Skeletal muscle tissue (tissue), 4 donors: ENCODE measurements around the gene ABCA1. TPM values are rescaled to one million over a fixed set of nuclear protein-coding genes. Genes with fewer than 3 reads are reported as not detected.
"Not testable (repeated sequence)": the region's sequence is repeated elsewhere in the genome, so short reads cannot be mapped to it uniquely, and the experiment has no call there.

ENCODE experiments used
- H3K27ac ChIP-seq: one replicate; pipeline ENCODE4 v1.7.0; 2013; ENCODE audit warnings: mild to moderate bottlenecking, low read depth, low read length, inconsistent platforms
- H3K27me3 ChIP-seq, 3 donors: one replicate each; pipeline ENCODE4 v1.7.0; 2013; ENCODE audit warnings: low read length in 3 of 3; ENCODE audit not compliant: control insufficient read depth in 3 of 3, insufficient read depth in 3 of 3
- H3K36me3 ChIP-seq, 3 donors: one replicate each; pipeline ENCODE4 v1.7.0; 2013; ENCODE audit warnings: low read length in 3 of 3; ENCODE audit not compliant: control insufficient read depth in 3 of 3, insufficient read depth in 3 of 3
- H3K4me1 ChIP-seq, 3 donors: one replicate each; pipeline ENCODE4 v1.7.0; 2013; ENCODE audit warnings: low read length in 3 of 3, mild to moderate bottlenecking in 3 of 3; ENCODE audit not compliant: control insufficient read depth in 3 of 3, insufficient read depth in 3 of 3
- H3K4me3 ChIP-seq, 3 donors: one replicate each; pipeline ENCODE4 v1.7.0; 2013; ENCODE audit warnings: low read length in 3 of 3
- H3K9ac ChIP-seq, 3 donors: one replicate each; pipeline ENCODE4 v1.7.0; 2013; ENCODE audit warnings: low read length in 3 of 3, mild to moderate bottlenecking in 3 of 3, moderate library complexity in 2 of 3, low read depth in 1 of 3
- H3K9me3 ChIP-seq, 3 donors: one replicate each; pipeline ENCODE4 v1.7.0; 2013; ENCODE audit warnings: low read length in 3 of 3; ENCODE audit not compliant: control insufficient read depth in 3 of 3
- total RNA-seq: library from RNA; depleted of rRNA; stranded (reverse); fragments of >200 nt; gene quantifications from one replicate; pipeline ENCODE4 v1.2.3, GENCODE V29; 2014
- donor health status: Osteomylitis.

ABCA1 gene
- total RNA-seq, 1 donor from 2014 or later = 33.9 TPM

GRCh38 chr9:104931256-104931655, 3.3 kb upstream of the ABCA1 start:
- H3K4me3 ChIP-seq = no peak overlapping the region
- no peaks in the 10 kb centered on the region for H3K36me3 ChIP-seq
- H3K9me3 ChIP-seq = no peaks in the 10 kb centered on the region
- H3K4me1 ChIP-seq = peaks cover 3 to 8% (median 7%) of the 10 kb centered on the region in 3 donors
- no peak overlapping the region for H3K27ac ChIP-seq
- no peaks in the 10 kb centered on the region for H3K27me3 ChIP-seq
- no peak overlapping the region for H3K9ac ChIP-seq

GRCh38 chr9:104927216-104927911, 591 bp downstream of the ABCA1 start:
- no peaks in the 10 kb centered on the region for H3K9me3 ChIP-seq
- H3K27me3 ChIP-seq = no peaks in the 10 kb centered on the region
- peaks cover 0 to 6% (median 3%) of the 10 kb centered on the region in 3 donors for H3K36me3 ChIP-seq
- peak overlapping the region; percentile 96 for H3K27ac ChIP-seq
- H3K4me3 ChIP-seq = peak overlapping the region; percentile 85 to 99 (median 91)
- peaks cover 22 to 41% (median 40%) of the 10 kb centered on the region in 3 donors for H3K4me1 ChIP-seq
- peak overlapping the region; percentile 98 to 99 (median 99) for H3K9ac ChIP-seq

GRCh38 chr9:104923740-104924139, 4.2 kb downstream of the ABCA1 start:
- Histone ChIP-seq H3K9me3 (no peaks in the 10 kb centered on the region), H3K9ac (peak overlapping the region in 1 of 3 donors; percentile 44), H3K4me3 (peak overlapping the region in 2 of 3 donors; percentile 50 to 53), H3K27ac (peak overlapping the region; percentile 3), H3K36me3 (peaks cover 0 to 6% (median 3%) of the 10 kb centered on the region in 3 donors), H3K27me3 (no peaks in the 10 kb centered on the region), H3K4me1 (peaks cover 22 to 56% (median 56%) of the 10 kb centered on the region in 3 donors)

- Histone ChIP-seq H3K36me3 (peaks cover 0 to 6% (median 6%) of the 10 kb centered on the region in 3 donors), H3K9me3 (no peaks in the 10 kb centered on the region), H3K27ac (no peak overlapping the region), H3K4me3 (peak overlapping the region in 2 of 3 donors; percentile 25 to 50), H3K4me1 (peaks cover 20 to 59% (median 56%) of the 10 kb centered on the region in 3 donors), H3K27me3 (no peaks in the 10 kb centered on the region), H3K9ac (peak overlapping the region in 1 of 3 donors; percentile 44)
These were observed 4.7 kb downstream of the ABCA1 start for GRCh38 chr9:104923289-104923688.

- not testable (repeated sequence) for H3K27me3 ChIP-seq, H3K36me3 ChIP-seq, H3K27ac ChIP-seq, H3K9me3 ChIP-seq
- peak overlapping the region in 1 of 3 donors; percentile 25 for H3K4me3 ChIP-seq
- H3K4me1 ChIP-seq = peaks cover 20 to 59% (median 58%) of the 10 kb centered on the region in 3 donors
- H3K9ac ChIP-seq = peak overlapping the region in 1 of 3 donors; percentile 16
These were observed 5.2 kb downstream of the ABCA1 start for GRCh38 chr9:104922748-104923147.

GRCh38 chr9:104921067-104921741, 6.8 kb downstream of the ABCA1 start:
- no peak overlapping the region for H3K27ac ChIP-seq
- H3K4me1 ChIP-seq = peaks cover 28 to 70% (median 64%) of the 10 kb centered on the region in 3 donors

GRCh38 chr9:104915753-104916152, 12.2 kb downstream of the ABCA1 start:
- H3K4me1 ChIP-seq = peaks cover 35 to 81% (median 68%) of the 10 kb centered on the region in 3 donors
- no peaks in the 10 kb centered on the region for H3K27me3 ChIP-seq
- no peaks in the 10 kb centered on the region for H3K9me3 ChIP-seq
- H3K36me3 ChIP-seq = peaks cover 0 to 5% (median 0%) of the 10 kb centered on the region in 3 donors
- H3K27ac ChIP-seq = peak overlapping the region; percentile 51
- peak overlapping the region in 2 of 3 donors; percentile 15 to 44 for H3K4me3 ChIP-seq
- H3K9ac ChIP-seq = peak overlapping the region in 2 of 3 donors; percentile 26 to 45

More at GRCh38 chr9:104921067-104921741, 6.8 kb downstream of the ABCA1 start:
- H3K9me3 ChIP-seq = no peaks in the 10 kb centered on the region
- no peaks in the 10 kb centered on the region for H3K27me3 ChIP-seq
- peaks cover 0 to 8% (median 6%) of the 10 kb centered on the region in 3 donors for H3K36me3 ChIP-seq
- H3K9ac ChIP-seq = no peak overlapping the region
- peak overlapping the region in 1 of 3 donors; percentile 1 for H3K4me3 ChIP-seq

- Histone ChIP-seq H3K4me1 (peaks cover 41 to 87% (median 74%) of the 10 kb centered on the region in 3 donors), H3K4me3 (peak overlapping the region in 1 of 3 donors; percentile 39), H3K27ac (peak overlapping the region; percentile 51), H3K36me3 (peaks cover 0 to 5% (median 0%) of the 10 kb centered on the region in 3 donors), H3K9me3 (no peaks in the 10 kb centered on the region), H3K9ac (peak overlapping the region in 2 of 3 donors; percentile 32 to 45), H3K27me3 (no peaks in the 10 kb centered on the region)
These were observed 12.9 kb downstream of the ABCA1 start for GRCh38 chr9:104915049-104915448.

- peaks cover 0 to 5% (median 0%) of the 10 kb centered on the region in 3 donors for H3K36me3 ChIP-seq
- H3K27me3 ChIP-seq = no peaks in the 10 kb centered on the region
- peaks cover 47 to 87% (median 75%) of the 10 kb centered on the region in 3 donors for H3K4me1 ChIP-seq
- H3K9me3 ChIP-seq = no peaks in the 10 kb centered on the region
- no peak overlapping the region for H3K9ac ChIP-seq
- H3K4me3 ChIP-seq = peak overlapping the region in 1 of 3 donors; percentile 39
- peak overlapping the region; percentile 51 for H3K27ac ChIP-seq
These were observed 13.5 kb downstream of the ABCA1 start for GRCh38 chr9:104914466-104914865.

GRCh38 chr9:104912606-104913005, 15.3 kb downstream of the ABCA1 start:
- no peaks in the 10 kb centered on the region for H3K9me3 ChIP-seq
- H3K4me1 ChIP-seq = peaks cover 61 to 89% (median 81%) of the 10 kb centered on the region in 3 donors
- no peaks in the 10 kb centered on the region for H3K36me3 ChIP-seq
- H3K4me3 ChIP-seq = no peak overlapping the region
- H3K9ac ChIP-seq = no peak overlapping the region
- no peaks in the 10 kb centered on the region for H3K27me3 ChIP-seq
- no peak overlapping the region for H3K27ac ChIP-seq
